ENCODE results near the gene NBEAL2.
"Not testable (repeated sequence)": the region's sequence is repeated elsewhere in the genome, so short reads cannot be mapped to it uniquely, and the experiment has no call there.

Gene NBEAL2

DNA sequence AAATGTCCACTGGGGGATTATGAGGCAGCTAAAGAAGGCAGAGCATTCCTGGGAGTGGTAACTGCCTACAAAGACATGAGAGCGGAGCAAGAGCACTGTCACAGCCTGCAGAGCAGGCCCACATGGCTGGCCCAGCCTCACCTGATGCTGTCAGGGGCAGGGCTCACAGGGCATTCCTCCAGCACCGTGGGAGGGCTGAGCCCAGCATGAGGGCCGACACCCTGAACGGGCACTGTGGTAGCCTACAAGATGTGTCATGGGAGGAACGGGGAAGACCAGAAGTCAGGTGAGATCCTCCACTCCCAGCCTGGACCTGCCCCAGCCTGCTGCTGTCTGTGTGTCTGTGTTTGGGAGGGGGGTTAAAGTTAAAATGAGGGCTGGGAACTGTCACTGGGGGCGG lies 33.0 kb upstream of the NBEAL2 start:
- DNase-seq (ENCODE audit: low spot score) = no peak

DNA sequence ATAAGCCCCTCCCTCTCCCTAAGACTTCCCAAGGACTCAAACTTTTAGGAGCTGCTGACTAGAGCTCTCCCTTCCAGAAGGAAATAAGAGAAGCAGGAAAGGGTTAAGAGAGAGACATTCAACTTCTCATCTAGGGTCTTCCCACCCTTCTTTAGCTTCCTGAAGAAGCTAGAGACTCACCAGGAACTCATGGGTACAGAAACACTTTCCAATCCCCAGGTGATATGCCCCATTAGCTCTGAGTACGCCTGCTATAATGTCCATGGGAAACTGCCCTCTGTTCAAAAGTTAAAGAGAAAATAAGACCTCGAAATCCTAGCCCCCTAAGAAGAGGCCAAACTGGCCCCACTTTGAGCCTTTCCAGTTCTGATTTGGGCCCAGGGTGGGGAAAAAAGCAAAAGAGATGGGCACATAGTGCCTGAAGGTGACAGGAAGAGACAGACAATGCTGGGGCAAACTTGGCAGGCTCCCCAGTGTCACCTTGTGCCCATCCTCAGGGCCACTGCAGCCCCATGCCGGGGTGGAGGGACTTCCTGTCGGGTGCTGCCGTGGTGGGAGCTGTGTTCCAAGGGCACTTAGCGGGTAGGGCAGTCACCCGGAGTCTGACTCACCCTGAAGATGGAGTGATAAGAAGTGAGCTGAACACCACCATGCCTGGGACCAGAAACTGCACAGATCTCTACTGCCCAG lies 32.5 kb upstream of the NBEAL2 start:
- DNase-seq (ENCODE audit: low spot score) = no peak

GRCh38 chr3:46947546-46947901 lies 31.9 kb upstream of the NBEAL2 start:
- no peak for DNase-seq (ENCODE audit: low spot score)

DNA sequence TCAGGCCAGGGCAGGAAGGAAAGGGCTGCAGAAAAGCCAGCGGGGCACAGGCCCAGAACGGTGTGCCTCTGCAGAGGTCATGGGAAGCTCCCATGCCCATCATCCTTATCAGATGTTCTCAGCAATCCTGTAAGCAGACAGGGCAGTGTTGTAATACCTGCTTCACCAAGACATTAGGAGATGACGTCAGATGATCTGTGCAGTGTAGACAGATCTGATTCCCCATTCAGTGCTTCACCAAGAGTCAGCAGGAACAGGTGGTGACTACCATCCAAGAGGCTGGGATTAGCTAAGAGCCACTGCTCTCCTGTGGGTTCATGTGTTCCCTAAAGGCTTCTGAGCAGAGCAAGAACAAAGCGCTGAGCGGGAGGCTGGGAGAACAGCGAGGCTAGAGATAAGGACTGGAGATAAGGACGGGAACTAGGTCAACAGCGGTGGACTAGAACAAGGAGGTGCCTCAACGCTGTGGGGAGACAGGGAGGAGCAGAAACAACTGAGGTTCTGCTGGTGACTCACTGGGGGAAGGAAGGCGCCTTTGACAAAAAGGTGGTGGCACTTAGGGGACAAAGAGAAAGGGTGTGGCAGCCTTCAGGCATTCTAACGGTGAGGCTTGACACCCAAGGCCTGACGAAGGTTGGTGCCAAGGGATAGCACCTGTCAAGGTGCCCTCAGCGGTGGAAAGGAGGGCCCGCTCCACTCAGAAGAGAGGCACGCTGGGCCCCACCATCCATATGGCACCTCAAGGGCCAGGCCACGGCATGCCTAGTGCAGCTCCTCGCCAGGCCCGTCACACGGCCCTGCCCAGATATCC lies 31.3 kb upstream of the NBEAL2 start:
- no peak for DNase-seq (ENCODE audit: low spot score)

- no peak for DNase-seq (ENCODE audit: low spot score)
These were observed 30.4 kb upstream of the NBEAL2 start for GRCh38 chr3:46948830-46949671.

DNA sequence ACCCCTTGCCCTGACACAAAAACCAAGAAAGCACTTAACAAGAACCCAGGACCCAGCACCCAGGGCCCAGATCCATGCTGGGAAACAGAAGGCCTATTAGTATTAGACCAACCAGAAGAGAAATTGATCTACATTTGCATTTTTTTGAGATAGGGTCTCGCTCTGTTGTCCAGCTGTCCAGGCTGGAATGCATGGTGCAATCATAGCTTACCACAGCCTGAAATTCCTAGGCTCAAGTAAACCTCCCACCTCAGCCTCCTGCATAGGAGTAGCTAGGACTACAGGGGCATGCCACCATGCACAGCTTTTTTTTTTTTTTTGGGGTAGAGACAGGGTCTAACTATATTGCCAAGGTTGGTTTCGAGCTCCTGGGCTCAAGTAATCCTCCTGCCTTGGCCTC lies 29.3 kb upstream of the NBEAL2 start:
- DNase-seq (ENCODE audit: low spot score) = no peak

GRCh38 chr3:46950650-46951241 lies 28.7 kb upstream of the NBEAL2 start:
- DNase-seq (ENCODE audit: low spot score) = no peak

DNA sequence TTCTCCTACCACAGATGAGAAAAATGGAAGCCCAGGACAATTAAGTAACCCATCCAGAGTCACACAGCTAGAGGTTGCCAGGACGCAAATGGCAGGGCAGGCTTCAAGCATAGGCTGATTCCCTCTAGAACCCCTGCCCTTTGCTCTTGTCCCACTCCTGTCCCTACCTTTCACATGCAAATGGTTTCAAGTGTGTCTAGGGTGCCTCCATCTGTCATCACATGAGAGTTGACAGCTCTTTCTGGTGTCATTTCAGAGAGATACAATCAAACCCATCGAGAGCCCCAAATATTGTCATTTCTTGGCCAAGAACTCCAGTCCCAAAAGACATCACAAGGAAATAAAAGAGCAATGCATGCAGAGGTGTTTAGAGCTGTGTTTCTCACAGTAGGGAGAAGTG lies 26.7 kb upstream of the NBEAL2 start:
- DNase-seq (ENCODE audit: low spot score) = no peak

DNA sequence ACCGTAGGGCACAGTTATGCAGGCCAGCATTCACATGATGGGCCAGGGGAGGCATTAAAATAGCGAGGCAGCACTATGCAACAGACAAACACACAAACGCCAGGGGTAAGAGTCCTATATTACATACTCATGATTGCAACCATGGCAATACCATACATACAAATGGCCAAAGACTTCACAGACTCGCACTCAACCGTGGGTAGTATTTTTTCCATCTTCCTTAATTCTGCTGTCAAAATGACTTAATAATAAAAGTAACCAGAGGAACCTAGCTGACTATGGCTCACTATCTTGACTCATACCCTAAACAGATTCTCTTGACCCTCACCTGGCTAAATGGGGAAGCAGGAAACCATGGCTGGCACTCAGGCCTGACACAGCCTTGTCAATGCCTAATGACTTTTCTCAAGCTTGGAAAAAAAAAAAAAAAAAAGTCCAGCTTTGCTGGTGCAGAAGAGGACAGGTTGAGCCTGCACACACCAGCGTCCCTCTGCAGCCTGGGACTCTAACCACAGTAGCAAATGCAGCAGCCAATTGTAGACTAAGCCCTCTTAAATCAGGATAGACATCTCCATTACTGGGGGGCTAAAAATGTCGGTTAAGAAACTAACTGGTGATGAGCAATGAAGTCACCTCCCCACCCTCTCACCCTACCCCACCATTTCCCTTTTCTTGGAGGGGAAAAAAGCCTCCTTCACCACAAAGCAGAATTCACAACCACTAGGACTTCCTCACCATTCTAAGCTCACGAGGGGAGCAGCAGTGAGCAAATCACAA lies 26.0 kb upstream of the NBEAL2 start:
- DNase-seq (ENCODE audit: low spot score) = no peak

GRCh38 chr3:46954178-46954577 lies 25.3 kb upstream of the NBEAL2 start:
- DNase-seq (ENCODE audit: low spot score) = no peak

GRCh38 chr3:46955157-46955556 lies 24.3 kb upstream of the NBEAL2 start:
- DNase-seq (ENCODE audit: low spot score) = no peak

GRCh38 chr3:46955801-46956259 lies 23.6 kb upstream of the NBEAL2 start:
- DNase-seq (ENCODE audit: low spot score) = no peak

DNA sequence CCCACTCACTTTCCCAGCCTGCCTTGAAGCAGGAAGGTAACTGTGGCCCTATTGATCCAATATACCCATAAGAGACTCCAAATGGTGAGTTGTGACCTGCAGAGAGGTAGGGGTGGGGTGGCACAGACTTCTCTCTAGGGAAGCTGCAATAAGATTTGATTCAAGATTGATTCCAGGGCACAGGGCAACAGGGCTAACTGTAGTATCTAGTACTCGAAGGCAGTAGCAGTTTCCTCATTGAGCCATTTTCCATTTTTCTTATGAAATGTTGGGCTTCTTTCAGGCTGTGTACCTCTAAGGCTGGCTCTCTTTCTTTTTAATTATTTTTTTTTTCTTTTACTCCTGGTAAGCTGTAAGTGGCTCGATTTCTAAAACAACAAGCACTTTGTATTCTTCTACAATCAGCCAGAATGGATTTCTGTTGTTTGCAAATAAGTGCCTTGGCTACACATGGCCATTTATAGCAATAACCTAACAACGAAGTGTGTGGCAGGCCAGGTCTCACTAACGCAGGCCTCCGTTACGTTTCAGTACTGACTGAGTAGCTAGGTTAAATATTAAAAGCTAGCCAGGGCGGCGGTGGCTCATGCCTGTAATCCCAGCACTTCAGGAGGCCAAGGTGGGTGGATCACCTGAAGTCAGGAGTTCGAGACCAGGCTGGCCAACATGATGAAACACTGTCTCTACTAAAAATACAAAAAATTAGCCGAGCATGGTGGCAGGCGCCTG lies 22.2 kb upstream of the NBEAL2 start:
- DNase-seq (ENCODE audit: low spot score) = no peak

DNA sequence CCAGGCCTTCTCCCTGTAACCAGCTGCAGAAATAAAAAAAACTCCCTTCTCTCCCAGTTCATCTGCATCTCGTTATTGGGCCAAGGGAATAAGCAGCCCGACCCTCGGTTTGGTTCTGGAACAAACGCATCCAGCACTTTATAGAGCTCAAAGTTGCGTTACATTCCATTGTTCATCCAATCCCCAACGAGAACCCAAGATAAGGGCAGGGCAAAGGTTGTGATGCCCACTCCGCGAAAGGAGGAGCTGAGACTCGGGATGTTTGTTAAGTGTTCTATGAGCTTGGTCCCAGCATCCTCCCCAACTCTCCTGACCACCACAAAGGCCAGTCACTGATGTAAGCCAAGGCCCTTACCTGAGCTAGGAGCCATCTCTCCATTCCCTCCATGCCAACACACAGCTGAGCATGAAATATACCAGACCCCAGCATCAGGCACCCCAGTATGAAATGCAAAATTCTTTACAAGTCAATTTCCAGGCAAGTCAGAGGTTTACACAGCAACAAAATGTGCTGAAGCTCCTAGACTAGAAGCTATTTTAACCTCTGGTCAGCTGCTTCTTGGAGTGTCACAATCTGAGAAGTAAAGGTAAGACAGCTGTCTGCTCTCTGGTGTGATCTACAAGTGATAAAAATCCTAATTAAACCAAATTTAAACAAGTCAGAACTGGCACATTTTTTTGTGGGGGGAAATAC lies 20.9 kb upstream of the NBEAL2 start:
- no peak for DNase-seq (ENCODE audit: low spot score)

DNA sequence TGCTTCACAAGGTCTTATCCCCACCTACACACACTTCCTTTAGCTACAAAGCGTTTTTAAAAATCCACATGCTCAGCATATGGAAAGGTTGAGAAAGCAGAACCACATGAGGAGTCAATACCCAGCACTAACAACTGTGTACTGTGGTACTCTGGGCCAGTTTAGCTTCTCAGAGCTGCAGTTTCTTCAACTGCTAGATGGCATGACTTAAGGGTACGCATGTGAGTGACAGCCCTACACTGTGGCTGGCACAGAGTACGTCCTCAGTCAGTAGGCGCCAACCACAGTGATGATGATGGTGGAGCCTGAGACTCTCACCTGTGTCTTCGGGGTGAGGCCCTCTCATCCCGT lies 20.3 kb upstream of the NBEAL2 start:
- no peak for DNase-seq (ENCODE audit: low spot score)

DNA sequence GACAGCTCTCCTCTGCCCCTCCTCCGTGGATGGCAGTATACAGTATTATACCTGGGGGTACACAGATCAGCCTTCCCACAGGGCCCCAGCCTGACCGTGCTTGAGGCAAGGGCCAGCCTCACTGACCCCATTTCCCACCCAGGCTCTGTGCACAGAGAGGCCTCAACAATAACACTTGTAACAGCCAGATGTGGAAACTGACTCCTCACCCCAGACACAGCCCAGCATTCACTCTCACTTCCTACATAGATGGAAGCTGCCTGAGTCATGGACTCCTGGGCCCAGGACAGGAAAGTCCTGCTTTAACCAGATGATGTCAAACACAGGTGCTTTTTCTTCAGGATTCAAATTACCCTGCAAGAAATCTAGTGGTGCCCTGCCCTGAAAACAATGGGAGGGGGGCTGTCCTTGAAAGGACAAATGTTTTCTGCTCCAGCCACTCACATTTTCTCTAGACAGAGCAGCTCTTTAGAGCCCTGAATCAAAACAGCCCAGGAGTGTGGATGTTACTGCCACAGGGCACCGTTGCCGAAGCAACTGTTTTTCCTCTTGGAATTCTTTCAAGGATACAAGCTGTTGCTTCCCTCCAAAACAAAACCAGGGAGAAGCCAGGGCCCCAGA lies 19.3 kb upstream of the NBEAL2 start:
- peak; percentile 52 for DNase-seq (ENCODE audit: low spot score)

DNA sequence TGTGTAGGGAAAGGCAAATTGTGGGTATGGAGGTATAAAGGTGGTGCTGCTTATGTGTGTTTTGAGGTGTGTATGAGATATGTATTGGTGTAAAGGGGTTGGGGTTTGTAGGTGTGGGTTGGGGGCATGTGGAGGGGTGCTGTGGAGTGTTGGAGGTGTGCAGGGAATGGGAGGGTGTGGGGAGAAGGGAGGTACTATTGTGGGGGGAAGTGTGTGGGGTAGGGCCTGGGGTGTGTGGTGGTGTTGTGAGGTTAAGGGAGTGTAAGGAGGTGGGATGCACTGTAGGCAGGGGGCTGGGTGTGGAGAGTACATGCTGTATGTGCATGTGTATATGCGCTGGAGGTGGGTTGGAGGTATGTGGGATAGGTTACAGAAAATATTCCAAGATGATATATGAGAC lies 18.6 kb upstream of the NBEAL2 start:
- no peak for DNase-seq (ENCODE audit: low spot score)

- no peak for DNase-seq (ENCODE audit: low spot score)
These were observed 17.0 kb upstream of the NBEAL2 start for GRCh38 chr3:46962427-46962826.

DNA sequence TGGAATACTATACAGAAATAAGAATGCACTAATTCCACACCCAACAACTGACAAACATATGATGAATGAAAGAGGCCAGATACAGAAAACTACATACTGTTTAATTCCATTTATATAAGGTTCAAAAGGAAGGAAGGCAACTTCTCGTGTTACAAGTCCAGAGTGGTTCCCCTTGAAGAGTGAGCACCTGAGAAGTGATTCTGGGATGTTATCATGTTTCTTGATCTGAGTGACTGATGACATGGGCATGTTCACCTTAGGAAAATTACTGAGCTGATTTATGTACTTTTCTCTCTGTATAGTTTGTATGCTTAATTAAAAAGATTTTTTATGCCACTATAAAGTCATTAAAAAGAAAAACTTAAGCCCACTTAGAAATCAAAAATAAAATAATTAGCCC lies 16.5 kb upstream of the NBEAL2 start:
- DNase-seq (ENCODE audit: low spot score) = no peak

GRCh38 chr3:46964038-46964590 lies 15.4 kb upstream of the NBEAL2 start:
- DNase-seq (ENCODE audit: low spot score) = not testable (repeated sequence)

All from ecto neural progenitor cell (in vitro differentiated cells).